ENCODE results near the gene OR2T2.
"Not testable (repeated sequence)": the region's sequence is repeated elsewhere in the genome, so short reads cannot be mapped to it uniquely, and the experiment has no call there.

OR2T2 gene, protein sequence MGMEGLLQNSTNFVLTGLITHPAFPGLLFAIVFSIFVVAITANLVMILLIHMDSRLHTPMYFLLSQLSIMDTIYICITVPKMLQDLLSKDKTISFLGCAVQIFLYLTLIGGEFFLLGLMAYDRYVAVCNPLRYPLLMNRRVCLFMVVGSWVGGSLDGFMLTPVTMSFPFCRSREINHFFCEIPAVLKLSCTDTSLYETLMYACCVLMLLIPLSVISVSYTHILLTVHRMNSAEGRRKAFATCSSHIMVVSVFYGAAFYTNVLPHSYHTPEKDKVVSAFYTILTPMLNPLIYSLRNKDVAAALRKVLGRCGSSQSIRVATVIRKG

DNA sequence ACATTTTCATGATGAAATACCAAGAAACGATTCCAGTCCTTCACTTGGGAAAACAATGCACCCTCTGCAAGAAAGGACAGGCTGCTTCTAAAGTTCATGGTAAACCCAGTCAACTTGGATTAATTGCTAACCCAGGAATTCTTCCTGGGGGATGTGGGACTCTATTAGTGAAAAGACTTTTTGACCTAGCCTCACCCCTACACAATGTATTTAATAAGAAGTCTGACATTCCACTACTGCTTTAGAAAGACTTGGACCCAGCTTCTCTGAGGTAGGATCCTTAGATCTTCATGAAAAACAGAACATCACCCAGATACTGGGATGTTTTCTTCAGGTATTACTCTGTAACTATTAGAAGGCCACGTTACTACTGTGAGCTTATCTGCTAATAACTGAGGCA, at the start of gene OR2T2:
OR2T2 (plus strand) TSS at position 239 of the 400 bp plus-strand sequence. CDS start 7,161 bp downstream, outside the sequence.
- DNase-seq (ENCODE audit: low read depth in 2 of 2), result not testable (repeated sequence)

DNA sequence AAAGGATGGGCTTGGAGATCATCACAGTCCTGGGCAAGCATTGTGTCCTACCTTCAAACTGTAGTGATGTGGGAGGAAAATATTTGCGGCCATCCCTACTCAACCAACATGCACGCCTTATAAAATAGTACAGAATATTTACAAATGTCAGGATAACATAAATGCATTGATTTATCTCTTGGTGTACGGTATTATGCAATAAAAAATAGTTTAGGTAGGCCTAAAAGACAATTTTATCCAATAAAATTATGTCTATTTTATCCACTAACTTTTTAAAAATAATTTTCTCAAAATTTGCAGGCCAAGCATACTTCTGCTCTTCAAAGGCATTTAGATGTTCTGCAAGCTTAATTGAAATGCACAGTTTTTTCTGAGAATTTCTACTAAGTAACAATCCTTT, 42.7 kb upstream of the OR2T2 start, which contains the start of gene OR2T1:
OR2T1 (plus strand) TSS at position 301 of the 400 bp plus-strand sequence. CDS start 3,100 bp downstream, outside the sequence.
- DNase-seq (ENCODE audit: low read depth in 2 of 2), result no peak

DNA sequence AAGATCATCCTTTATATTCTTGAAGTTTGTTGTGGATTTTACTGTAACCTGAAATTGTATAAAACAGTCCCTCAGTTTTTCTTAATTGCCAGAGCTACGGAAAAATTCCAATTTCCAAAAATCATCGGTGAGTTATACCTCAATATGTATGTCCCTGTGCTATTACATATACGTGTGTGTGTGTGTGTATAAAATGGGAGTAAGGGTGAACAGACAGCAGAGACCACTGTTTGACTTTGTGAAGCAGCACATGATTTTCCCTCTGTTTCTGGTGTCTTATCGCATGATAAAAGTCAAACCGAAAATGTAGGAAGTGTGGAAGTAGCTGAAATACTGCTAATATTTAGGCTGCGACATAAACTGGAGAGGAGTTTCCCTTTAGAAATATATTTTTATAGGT, 41.4 kb upstream of the OR2T2 start:
- DNase-seq (ENCODE audit: low read depth in 2 of 2), result no peak

DNA sequence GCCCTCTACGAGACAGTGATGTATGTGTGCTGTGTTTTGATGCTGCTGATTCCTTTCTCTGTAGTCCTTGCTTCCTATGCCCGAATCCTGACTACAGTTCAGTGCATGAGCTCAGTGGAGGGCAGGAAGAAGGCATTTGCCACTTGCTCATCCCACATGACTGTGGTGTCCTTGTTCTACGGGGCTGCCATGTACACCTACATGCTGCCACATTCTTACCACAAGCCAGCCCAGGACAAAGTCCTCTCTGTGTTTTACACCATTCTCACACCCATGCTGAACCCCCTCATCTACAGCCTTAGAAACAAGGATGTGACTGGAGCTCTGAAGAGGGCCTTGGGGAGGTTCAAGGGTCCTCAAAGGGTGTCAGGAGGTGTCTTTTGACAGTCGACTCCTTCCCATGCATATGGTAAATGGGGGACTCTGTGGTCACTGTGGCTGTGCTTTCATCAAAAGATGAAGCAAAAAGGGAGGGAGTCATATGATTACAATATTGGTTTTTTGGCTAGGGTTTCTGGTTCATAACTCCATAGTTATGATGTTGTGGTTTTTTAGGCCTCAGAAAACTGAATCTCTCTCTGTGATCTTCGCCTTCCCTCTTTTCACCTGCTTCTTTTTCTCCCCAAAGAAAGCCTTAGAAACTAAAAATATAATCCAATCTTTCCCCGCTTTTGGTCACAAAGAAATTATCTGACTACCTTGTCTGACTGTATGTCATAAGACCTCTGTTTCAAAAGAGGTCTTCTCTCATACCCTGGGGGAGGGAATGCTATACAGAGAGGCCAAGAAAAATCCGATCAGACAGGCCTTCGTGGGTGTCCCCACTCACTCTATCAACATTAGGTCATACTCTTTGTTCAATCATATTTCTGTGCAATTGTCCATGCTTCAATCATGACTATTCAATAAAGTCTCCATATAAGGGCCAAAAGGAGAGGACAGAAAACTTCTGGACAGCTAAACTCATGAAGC, 38.4 kb upstream of the OR2T2 start:
- no peak for DNase-seq (ENCODE audit: low read depth in 2 of 2)

DNA sequence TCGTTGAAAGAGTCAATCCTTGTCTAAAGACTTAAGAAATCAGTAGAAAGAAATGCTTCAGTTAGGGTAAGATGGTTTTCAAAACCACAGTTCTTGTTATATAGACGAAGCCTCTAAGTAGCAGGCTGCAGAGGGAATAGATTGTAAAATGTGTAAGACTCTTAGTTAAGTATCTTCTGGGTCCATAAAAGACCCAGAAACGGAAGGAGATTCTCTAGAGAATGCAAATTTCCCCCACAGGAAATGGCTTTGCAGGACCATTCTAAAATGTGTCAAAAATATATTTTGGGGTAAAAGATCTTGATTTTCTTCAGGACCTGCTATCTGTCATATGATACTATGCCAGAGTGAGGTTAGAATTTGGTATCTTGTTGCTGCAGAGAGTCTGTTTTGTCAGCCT, 29.2 kb upstream of the OR2T2 start:
- DNase-seq (ENCODE audit: low read depth in 2 of 2), result no peak

DNA sequence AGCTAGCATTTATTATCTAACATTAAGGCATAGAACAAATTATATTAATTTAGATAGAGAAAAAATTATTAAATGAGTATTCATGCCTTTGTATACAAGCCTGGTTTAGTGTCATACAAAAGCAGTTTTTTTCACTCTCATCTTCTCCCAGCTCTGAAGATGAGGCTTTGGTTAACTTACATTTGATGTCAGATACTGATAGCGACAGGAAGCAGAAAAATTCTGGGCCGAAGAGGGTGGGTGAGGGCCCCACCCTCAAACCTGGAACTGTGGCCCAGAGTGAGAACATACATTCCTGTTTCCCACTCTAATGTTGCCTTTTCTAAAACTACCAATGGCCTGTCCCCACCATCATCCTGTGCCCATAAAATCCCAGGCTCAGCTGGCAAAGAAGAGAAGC, 27.6 kb upstream of the OR2T2 start:
- no peak for DNase-seq (ENCODE audit: low read depth in 2 of 2)

DNA sequence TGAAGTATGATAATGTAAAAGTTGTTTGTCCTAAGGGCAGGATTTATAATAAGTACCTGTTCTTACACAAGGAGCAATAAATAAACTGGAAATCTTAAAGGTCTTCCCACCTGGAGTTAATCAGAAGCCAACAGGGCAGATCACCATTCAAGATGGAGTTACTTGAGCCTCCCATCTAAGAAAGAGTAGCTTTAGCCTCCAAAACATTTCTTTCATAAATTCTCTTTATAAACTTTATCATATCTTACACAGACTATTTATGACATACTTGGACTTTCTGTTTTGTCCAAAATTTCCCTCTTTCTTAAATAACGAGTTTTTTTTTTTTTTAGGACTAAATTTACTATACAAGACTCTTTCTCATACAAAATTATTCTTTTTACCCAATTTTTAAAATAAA, 24.1 kb upstream of the OR2T2 start:
- no peak for DNase-seq (ENCODE audit: low read depth in 2 of 2)

DNA sequence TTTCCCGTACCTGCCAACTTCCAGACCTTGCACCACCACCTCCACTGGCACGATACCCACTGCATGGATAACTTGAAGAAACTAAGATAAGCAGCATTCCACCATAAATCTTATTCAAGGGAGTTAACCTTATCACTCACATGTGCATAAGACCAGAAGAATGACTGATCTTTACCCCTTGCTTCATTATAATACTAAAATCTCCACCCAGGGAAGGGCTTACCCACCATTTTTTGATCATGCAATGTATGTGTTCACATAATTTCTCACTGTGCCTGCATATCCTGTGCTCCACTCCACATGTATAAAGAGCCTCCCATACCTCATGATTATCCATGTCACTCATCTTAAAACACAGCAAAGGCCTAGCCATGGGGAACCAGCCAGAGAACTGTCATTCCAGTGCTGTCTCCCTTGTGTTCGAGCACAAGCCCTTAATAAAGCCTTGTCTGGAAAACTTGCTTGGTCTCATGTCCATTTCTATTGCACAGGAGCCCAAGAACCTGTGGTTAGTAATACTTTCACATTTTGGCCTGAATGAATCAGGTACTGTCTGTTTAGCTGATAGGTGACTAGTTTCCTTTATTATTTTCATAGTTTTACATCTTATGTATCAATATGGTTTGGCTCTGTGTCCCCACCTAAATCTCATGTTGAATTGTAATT, 17.8 kb upstream of the OR2T2 start:
- not testable (repeated sequence) for DNase-seq (ENCODE audit: low read depth in 2 of 2)

DNA sequence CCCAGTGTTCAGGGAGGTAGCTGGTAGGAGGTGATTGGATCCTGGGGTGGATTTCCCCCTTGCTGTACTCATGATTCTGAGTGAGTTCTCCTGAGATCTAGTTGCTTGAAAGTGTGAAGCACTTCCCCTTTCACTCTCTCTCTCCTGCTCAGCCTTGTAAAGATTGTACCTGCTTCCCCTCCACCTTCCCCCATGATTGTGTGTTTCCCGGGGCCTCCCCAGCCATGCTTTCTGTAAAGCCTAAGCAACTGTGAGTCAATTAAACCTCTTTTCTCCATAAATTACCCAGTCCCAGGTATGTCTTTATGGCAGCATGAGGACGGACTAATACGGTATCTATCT, 17.3 kb upstream of the OR2T2 start:
- DNase-seq (ENCODE audit: low read depth in 2 of 2), result not testable (repeated sequence)

DNA sequence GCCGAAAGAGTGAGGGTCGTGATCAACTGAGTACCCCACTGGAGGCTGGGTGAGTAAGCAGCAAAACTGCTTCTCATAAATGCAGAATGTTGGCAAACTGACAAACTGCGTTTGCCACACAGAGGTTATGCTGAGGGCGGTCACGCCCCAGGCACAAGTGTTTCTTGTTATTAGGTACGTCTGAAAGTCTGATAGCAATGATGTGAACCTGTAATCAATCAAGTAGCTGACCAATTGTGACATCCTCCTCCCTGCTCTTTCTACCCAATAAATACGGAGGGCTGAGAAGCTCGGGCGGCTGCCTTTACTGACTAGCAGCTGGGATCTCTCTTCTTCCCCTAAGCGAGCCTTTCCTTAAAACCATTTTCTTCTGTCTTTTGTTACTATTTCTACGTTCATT, 13.8 kb upstream of the OR2T2 start:
- DNase-seq (ENCODE audit: low read depth in 2 of 2), result not testable (repeated sequence)

DNA sequence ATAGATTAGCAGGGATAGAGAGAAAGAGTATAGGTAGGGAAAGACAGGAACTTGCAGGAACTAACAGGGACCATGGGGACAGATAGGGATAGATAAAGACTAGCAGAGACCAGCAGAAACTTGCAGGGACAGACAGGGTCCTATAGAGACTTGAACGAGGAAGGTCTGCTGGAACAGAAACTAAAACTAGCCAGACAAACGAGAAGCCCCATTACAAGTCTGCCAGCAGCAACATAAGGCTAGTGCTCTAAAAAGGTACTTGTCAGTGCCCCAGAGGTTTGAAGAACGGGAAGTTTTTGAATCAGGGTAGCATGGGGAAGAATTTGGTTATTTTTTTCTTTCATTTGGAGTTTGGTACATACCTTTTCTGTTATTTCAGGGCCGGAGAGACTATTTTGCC, 13.2 kb upstream of the OR2T2 start:
- not testable (repeated sequence) for DNase-seq (ENCODE audit: low read depth in 2 of 2)

DNA sequence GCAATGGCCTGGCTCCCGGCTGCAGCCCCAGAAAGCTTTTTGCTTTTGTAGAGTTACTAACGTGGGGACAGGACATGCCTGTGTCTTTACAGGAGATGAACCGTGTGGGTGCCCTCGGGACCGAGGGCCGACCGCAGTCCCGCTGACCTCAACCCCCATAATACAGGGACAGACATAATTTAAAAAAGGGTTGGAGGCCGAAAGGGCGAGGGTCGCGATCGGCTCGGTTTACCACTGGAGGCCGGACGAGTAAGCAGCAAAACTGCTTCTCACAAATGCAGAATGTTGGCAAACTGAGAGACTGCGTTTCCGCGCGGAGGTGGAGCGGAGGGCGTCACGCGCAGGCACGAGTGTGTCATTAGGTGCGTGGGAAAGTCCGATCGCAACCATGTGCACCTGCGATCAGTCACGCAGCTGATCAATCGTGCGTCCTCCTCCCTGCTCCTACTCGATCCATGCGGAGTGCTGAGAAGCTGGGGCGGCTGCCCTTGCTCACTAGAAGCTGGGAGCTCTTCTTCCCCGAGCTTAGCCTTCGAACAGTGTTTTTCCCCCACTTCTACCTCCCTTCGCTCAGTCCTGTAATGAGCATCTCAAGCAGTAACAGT, 11.5 kb upstream of the OR2T2 start:
- not testable (repeated sequence) for DNase-seq (ENCODE audit: low read depth in 2 of 2)

DNA sequence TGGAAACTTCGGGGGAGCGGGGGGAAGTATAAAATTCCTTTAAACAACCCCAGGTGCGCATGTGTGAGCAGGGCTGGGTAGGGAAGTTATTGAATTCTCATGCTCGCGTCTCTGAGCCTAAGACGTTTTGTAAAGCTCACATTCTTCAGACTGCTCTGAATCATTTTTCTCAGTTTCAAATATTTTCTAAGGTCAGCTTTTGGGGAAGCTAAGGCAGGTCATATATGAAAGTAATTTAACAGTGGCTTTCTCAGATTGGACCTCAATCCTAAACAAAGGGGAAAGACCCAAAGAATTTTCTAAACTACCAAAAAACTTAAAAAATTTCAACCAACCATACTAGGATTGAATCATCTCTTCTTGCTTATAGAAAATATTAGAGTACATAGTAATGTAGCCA, 10.5 kb upstream of the OR2T2 start:
- DNase-seq (ENCODE audit: low read depth in 2 of 2), result not testable (repeated sequence)

DNA sequence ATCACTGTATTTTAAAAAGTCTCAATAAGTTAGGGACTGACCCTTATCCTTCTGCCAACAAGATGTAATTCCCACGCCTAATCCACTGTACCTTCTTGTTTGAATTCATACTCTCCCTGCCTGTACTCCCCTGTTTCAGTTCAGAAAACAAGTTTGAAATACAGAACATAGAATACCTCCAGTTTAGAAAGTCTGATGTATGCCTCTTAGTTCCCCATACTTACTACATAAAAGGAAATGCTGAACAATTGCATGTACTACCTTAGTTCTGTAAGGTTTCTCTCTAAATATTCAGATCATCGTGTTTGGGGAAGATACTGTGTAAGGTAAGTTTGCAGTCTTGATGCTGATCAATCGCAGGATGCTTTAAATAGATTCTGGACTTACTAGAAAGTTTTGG, 9.1 kb upstream of the OR2T2 start:
- not testable (repeated sequence) for DNase-seq (ENCODE audit: low read depth in 2 of 2)

DNA sequence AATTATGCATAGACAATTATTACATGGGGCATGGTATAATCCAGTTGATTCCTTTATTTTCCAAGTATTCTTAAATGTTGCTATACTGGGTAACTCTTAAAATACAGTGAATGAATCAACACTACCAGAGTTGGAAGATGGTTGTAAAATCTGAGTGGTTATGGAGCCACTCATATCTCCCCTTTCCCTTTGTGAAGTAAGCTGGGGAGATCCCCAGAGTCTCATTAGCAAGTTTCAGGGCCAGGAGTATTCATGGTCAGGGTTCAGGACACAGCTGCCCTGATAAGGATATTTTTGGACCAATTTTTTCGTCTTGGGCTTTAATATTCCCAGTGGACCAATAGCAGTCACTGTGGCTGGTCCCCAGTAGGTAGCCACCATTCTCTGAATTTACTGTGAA, 6.8 kb upstream of the OR2T2 start:
- DNase-seq (ENCODE audit: low read depth in 2 of 2), result not testable (repeated sequence)

DNA sequence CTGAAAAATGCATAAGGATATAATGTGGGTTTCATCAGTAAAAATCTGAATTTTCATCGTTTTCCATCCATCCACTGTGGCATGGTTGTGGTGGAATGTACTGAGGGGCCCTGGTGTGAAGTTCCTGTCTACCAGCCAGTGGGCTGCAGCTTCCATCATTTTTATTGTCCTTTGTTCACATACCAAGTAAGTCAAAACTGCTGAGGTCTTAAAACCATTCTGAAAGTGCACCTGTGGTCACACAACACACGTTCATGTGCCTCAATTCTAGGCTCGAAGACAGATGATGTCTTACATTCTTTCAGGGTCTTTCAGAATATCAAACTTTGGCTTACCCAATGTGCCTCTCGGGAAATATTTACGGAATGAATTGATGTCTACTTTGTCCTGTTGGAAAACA, 6.2 kb upstream of the OR2T2 start:
- not testable (repeated sequence) for DNase-seq (ENCODE audit: low read depth in 2 of 2)

DNA sequence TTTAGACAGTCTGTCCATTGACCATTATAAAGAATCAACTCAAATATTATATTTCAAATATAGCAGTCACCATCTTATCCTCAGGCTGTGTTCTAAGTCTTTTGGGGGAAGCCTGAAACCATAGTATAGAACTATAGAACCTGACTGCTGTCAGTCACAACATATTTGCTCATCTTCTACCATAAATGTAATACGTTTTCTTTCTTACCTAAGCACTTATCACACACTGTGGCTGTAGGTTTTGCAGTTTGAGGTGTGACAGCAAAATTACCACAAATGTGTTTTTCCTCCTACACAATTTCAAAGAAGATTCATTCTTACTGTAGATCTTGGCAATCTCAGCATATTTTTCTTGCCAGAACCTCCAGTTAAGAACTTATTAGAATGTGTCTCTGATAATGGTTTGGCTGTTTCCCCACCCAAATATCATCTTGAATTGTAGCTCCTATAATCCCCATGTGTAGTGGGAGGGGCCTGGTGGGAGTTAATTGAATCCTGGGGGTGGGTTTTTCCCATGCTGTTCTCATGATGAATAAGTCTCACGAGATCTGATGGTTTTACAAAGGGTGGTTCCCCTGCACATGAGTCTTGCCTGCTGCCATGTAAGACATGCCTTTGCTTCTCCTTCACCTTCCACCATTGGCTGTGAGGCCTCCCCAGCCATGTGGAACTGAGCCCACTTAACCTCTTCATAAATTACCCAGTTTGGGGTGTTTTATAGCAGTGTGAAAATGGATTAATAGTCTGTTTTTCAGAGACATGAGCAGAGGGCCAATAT, 2.7 kb upstream of the OR2T2 start:
- DNase-seq (ENCODE audit: low read depth in 2 of 2), result not testable (repeated sequence)

DNA sequence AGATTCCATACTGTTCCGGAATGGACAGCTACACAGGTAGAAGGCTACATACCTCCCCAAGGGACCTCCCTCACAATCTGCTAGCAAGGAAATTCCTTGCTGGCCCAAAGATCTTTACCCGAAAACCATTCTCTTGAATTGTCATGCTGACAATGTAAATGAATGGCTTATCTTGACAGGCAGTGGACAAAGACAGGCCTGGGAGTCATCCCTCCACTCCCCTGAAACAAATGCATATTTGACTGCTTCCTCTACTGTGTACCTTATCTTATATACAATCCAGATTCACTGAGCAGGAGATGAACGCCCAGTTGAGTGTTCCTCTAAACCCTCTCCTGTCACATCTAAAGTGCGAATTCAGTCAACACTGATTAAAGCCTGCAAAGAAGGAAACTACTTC, 834 bp upstream of the OR2T2 start:
- not testable (repeated sequence) for DNase-seq (ENCODE audit: low read depth in 2 of 2)

DNA sequence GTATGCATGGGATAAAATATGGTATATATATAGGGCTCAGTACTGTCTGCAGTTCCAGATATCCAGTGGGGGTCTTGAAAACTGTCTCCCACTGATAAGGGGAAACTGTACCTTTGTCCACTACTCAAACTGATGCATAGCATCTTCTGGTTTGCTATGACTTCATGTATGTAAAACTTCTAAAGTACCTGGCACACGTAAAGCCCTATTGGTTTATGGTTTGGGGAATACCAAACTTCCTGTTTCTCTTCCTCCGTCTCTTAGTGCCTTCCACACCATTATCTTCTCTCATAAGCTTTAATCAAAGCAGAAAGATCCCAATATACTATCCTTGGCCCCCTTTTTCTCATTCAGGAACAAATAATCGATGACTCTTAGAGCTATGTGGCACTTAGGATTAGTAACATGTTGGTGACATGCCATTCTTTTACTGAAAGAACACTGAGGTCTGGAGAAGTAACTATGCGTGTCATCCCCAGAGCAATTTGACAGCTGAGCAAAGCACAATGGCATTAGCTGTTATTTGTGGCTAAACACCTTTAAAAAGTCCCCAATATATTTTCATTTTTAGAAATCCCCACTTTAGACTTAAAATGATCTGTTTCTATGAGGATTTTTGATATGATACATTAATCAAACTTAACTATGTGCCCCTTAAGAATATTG, 3.1 kb downstream of the OR2T2 start:
- DNase-seq (ENCODE audit: low read depth in 2 of 2), result not testable (repeated sequence)

DNA sequence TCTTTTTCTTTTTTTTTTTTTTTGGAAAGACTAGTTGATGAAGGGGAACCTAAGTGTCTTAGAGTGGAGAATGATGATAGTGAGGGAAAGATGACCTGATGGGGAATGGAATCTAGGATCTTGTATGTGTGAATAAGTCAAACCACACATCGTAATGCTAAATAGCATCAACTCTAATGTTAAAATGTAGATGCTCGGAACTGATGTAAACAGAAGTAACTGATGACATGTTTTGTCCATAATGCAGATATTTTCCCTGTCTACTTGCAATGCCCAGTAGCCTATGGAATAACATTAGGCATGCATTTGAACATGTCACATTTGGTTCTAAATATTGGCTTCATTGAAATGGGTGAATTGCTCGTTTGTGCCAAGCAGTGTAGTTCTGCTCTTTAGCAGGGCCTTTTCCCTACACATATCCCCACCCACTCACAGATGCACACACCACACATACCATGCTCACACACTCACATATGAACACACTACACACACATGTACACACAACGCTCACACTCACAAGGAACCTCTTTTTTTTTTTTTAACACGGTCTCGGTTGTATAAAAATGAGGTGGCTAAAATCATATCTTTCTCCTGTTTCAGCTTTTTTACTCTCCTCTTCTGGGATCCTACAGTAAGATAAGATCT, 4.5 kb downstream of the OR2T2 start:
- not testable (repeated sequence) for DNase-seq (ENCODE audit: low read depth in 2 of 2)

Measured in stimulated activated CD4-positive, alpha-beta T cell treated with anti-CD3 and anti-CD28 coated beads, Interleukin-4, amount 100 ng/mL, for 48 hours (primary cell).